GM12801 (cell line): ENCODE measurements around the gene RAB6A.

Source experiments
- CTCF ChIP-seq: IDR thresholded peaks from one replicate; pipeline ENCODE4 v1.5.1; 2011; ENCODE audit warnings: control low read depth; ENCODE audit not compliant: insufficient read length; ENCODE audit errors: extremely low read depth

The RAB6A gene

GRCh38 chr11:73760679-73761402, at the start of gene RAB6A:
TSS of gene RAB6A (minus strand) at chr11:73761074. CDS start at chr11:73760635, 439 bp downstream.
- TF ChIP-seq CTCF = no peak

DNA sequence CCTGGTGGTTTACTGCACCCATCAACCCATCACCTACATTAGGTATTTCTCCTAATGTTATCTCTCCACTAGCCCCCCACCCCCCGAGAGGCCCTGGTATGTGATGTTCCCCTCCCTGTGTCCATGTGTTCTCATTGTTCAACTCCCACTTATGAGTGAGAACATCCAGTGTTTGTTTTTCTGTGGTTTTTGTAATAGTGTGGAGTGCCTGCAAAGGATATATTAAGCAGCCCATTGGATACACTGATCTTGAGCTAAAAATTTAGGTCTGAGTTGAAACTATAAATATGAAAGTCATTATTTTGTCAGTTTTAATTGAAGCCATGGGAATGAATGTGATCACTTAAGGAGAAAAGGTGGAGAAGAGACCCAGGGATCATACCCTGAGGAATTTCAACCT, 49.8 kb upstream of the RAB6A start:
- TF ChIP-seq CTCF = no peak

GRCh38 chr11:73808052-73808451, 47.2 kb upstream of the RAB6A start:
- TF ChIP-seq CTCF = no peak

GRCh38 chr11:73804712-73805111, 43.8 kb upstream of the RAB6A start:
- TF ChIP-seq CTCF = no peak

DNA sequence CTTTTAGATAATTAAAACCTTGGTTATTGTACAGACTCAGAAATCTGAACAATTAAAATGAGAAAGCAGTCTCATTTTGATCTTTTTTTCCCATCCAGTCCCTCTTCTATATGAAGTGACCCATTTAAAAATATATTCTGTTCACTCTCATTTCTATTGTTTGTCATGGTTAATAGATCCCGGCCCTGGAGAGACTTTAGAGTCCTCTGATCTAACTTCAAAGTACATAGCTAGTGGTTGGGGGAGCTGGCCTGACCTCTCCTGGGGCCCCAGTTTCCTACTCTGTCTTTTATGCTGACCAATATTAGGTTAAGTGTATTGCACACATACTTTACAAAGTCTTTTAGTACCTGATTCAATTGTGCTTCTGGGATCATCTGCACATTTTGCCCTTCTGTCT, 40.3 kb upstream of the RAB6A start:
- TF ChIP-seq CTCF = no peak

DNA sequence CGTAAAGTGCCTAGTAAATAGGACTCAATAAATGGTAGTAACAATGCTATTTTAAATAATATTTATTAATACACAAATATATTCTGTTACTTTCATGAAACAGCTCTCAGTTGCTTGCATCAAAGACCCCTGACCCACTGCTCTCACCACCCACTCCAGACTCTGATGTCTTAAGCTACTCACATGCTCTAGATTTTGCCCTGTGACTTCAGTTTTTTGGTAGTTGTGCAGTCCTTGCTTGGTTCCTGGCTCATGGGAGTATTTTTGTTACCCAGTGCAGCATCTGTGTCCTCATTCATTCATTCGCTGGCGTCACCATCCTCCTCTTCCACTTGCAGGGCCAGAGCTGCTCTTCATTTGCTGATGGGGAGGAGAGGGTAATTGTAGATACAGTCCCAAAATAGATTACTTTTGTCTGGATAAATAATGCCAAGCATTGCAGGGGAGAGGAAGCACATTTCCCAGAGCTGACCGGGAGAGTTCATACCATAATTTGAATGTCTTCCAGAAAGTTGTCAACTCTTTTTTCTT, 39.5 kb upstream of the RAB6A start:
- TF ChIP-seq CTCF = no peak

- no peak for TF ChIP-seq CTCF
Measured at GRCh38 chr11:73797457-73797856, 36.6 kb upstream of the RAB6A start.
